ENCODE results near the gene GIPC2. TPM values are rescaled to one million over a fixed set of nuclear protein-coding genes. Genes with fewer than 3 reads are reported as not detected.

The GIPC2 gene
- polyA plus RNA-seq, 3 donors: not detected

DNA sequence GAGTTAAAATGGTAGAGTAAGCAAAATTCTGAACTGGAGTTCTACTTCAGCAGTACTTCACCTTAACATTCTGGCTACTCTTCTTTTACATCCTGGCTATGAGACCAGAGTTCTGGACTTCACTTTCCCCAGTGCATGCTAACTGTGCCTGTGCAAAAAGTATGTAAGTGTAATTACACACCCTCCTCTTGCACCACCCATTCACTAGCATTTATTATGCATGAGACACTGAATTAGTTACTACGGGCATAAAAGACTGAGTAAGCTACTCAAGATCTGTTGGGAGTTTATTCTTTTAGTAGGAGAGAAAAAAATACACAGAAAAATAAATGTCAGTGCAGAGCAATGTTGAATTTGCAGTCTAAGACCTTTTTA lies 87.2 kb downstream of the GIPC2 start:
- Histone ChIP-seq H2AFZ (ENCODE audit: insufficient read depth, low read depth, low read length, poor library complexity, severe bottlenecking) (no peak overlapping the region), H3K4me1 (ENCODE audit: control insufficient read depth in 1 of 2, insufficient read depth in 2 of 2, low read length in 2 of 2) (no peaks in the 10 kb centered on the region), H3K4me2 (replicated peaks; ENCODE audit: extremely low read depth, low read length, poor library complexity, severe bottlenecking) (no peak overlapping the region), H3K79me2 (ENCODE audit: insufficient read depth, low read length) (no peaks in the 10 kb centered on the region), H3K27ac (ENCODE audit: low read depth in 1 of 2, low read length in 2 of 2) (no peak overlapping the region), H3K9me3 (replicated peaks in 1 of 2; ENCODE audit: control insufficient read depth in 1 of 2, insufficient read depth in 1 of 2, low read length in 2 of 2) (no peaks in the 10 kb centered on the region), H3K4me3 (replicated peaks in 1 of 3; ENCODE audit: low read depth in 2 of 3, low read length in 3 of 3) (no peak overlapping the region), H4K20me1 (ENCODE audit: insufficient read depth, low read length) (no peaks in the 10 kb centered on the region), H3K9ac (ENCODE audit: insufficient read depth, low read length, poor library complexity, severe bottlenecking) (no peak overlapping the region), H3K36me3 (replicated peaks in 1 of 2; ENCODE audit: control insufficient read depth in 1 of 2, insufficient read depth in 2 of 2, low read length in 2 of 2) (no peaks in the 10 kb centered on the region), H3K27me3 (ENCODE audit: control insufficient read depth in 2 of 2, insufficient read depth in 2 of 2, low read length in 2 of 2) (no peaks in the 10 kb centered on the region)
- no peak overlapping the region for H3K27ac Mint-ChIP-seq
- H3K27me3 Mint-ChIP-seq (ENCODE audit: low read depth in 3 of 3): peaks cover 0 to 1% (median 0%) of the 10 kb centered on the region in 3 donors
- no peaks in the 10 kb centered on the region for H3K4me1 Mint-ChIP-seq
- no peak for DNase-seq
- no peaks in the 10 kb centered on the region for H3K36me3 Mint-ChIP-seq
- WGBS (ENCODE audit: insufficient coverage): no CpG with 5 or more reads among the region's 1 CpG
- TF ChIP-seq, protein P1, sequence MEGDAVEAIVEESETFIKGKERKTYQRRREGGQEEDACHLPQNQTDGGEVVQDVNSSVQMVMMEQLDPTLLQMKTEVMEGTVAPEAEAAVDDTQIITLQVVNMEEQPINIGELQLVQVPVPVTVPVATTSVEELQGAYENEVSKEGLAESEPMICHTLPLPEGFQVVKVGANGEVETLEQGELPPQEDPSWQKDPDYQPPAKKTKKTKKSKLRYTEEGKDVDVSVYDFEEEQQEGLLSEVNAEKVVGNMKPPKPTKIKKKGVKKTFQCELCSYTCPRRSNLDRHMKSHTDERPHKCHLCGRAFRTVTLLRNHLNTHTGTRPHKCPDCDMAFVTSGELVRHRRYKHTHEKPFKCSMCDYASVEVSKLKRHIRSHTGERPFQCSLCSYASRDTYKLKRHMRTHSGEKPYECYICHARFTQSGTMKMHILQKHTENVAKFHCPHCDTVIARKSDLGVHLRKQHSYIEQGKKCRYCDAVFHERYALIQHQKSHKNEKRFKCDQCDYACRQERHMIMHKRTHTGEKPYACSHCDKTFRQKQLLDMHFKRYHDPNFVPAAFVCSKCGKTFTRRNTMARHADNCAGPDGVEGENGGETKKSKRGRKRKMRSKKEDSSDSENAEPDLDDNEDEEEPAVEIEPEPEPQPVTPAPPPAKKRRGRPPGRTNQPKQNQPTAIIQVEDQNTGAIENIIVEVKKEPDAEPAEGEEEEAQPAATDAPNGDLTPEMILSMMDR (IDR thresholded peaks at IDR 0.05): no peak
- H3K9me3 Mint-ChIP-seq: no peaks in the 10 kb centered on the region
- H3K4me3 Mint-ChIP-seq: no peak overlapping the region
- intact Hi-C loops (cut with micrococcal nuclease): loop anchor here (10.0 kb wide), 2 partner anchors 472 to 542 kb away; no protein-coding TSS in a partner anchor

DNA sequence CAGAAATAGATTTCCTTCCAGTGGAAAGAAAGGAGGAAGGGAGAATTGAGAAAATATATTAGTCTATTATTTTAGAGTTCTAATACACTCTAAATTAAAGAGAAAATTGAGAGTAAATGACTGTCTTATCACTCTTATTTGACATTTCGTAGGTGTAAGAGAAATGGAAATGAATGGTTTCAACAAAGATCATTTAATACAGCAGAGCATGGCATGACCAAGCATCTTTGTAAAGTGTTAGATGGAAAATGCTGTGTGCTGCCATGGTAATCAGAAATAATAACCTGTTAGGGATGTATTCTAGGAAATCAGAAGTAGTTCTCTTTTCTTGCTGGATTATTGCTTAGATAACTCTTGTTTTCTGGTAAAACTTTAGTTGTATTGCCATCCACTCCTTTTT lies 90.9 kb downstream of the GIPC2 start:
- H3K4me1 ChIP-seq (ENCODE audit: control insufficient read depth in 1 of 2, insufficient read depth in 2 of 2, low read length in 2 of 2): no peaks in the 10 kb centered on the region
- no peaks in the 10 kb centered on the region for H3K36me3 ChIP-seq (replicated peaks in 1 of 2; ENCODE audit: control insufficient read depth in 1 of 2, insufficient read depth in 2 of 2, low read length in 2 of 2)
- no peaks in the 10 kb centered on the region for H3K27me3 ChIP-seq (ENCODE audit: control insufficient read depth in 2 of 2, insufficient read depth in 2 of 2, low read length in 2 of 2)
- no CpG with 5 or more reads among the region's 1 CpG for WGBS (ENCODE audit: insufficient coverage)
- H3K27me3 Mint-ChIP-seq (ENCODE audit: low read depth in 3 of 3): peaks cover 0 to 1% (median 0%) of the 10 kb centered on the region in 3 donors
- TF ChIP-seq, protein P1 (IDR thresholded peaks at IDR 0.05): no peak
- intact Hi-C loops (cut with micrococcal nuclease): loop anchor here (10.0 kb wide), 2 partner anchors 468 to 538 kb away; no protein-coding TSS in a partner anchor
- no peaks in the 10 kb centered on the region for H4K20me1 ChIP-seq (ENCODE audit: insufficient read depth, low read length)
- H3K4me3 ChIP-seq (replicated peaks in 1 of 3; ENCODE audit: low read depth in 2 of 3, low read length in 3 of 3): no peak overlapping the region
- H3K4me2 ChIP-seq (replicated peaks; ENCODE audit: extremely low read depth, low read length, poor library complexity, severe bottlenecking): no peak overlapping the region
- no peak overlapping the region for H2AFZ ChIP-seq (ENCODE audit: insufficient read depth, low read depth, low read length, poor library complexity, severe bottlenecking)
- DNase-seq: no peak
- no peak overlapping the region for H3K27ac Mint-ChIP-seq
- no peak overlapping the region for H3K27ac ChIP-seq (ENCODE audit: low read depth in 1 of 2, low read length in 2 of 2)
- H3K9me3 Mint-ChIP-seq: no peaks in the 10 kb centered on the region
- no peaks in the 10 kb centered on the region for H3K36me3 Mint-ChIP-seq
- H3K9ac ChIP-seq (ENCODE audit: insufficient read depth, low read length, poor library complexity, severe bottlenecking): no peak overlapping the region
- no peak overlapping the region for H3K4me3 Mint-ChIP-seq
- H3K79me2 ChIP-seq (ENCODE audit: insufficient read depth, low read length): no peaks in the 10 kb centered on the region
- H3K9me3 ChIP-seq (replicated peaks in 1 of 2; ENCODE audit: control insufficient read depth in 1 of 2, insufficient read depth in 1 of 2, low read length in 2 of 2): no peaks in the 10 kb centered on the region
- no peaks in the 10 kb centered on the region for H3K4me1 Mint-ChIP-seq
